ES-I3 (cell line): ENCODE results near the gene MYOG.

Source experiments
- H3K36me3 ChIP-seq: 2 replicates; pipeline ENCODE4 v1.6.1; 2013; ENCODE audit warnings: mild to moderate bottlenecking, low read length, control low read depth, moderate library complexity; ENCODE audit not compliant: insufficient read depth
- H3K4me1 ChIP-seq: 2 replicates; pipeline ENCODE4 v1.6.1; 2013; ENCODE audit warnings: mild to moderate bottlenecking, control low read depth, low read length; ENCODE audit not compliant: insufficient read depth
- H3K9ac ChIP-seq: 2 replicates; pipeline ENCODE4 v1.6.1; 2013; ENCODE audit warnings: low read depth, mild to moderate bottlenecking, low read length, moderate library complexity
- H3K9me3 ChIP-seq: 2 replicates; pipeline ENCODE4 v1.6.1; 2013; ENCODE audit warnings: mild to moderate bottlenecking, low read length, moderate library complexity; ENCODE audit not compliant: control insufficient read depth, insufficient read depth

MYOG gene

DNA sequence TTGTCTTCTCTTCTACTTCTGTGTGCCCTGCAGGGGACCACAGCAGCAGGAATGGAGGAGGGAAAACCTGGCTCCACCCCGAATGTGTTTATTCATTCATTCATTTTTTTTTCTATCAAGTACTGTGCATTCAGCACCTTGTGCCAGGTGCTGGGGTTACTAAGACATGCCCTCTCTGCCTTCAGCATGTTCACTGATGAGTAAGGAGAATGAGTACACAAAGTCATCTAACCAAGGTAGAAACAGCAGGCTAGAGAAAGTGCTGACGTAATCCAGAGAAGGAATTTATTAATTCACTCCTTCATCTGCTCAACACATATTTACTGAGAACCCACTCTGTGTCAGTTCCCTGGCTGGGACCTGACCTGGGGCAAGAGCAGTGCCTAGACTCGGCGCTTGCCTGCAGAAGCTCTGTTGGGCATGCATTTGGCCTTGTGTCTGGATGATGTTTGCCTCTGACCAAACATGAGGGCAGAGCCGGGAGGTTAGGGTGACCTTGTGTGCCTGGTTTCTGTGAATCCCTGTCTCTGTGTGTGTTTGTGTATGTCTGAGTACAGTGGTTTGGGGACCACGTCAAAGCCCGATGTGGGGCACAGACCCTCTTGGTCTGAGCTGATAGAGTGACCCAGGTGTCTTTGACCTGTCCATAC, 3.3 kb upstream of the MYOG start:
- Histone ChIP-seq H3K36me3 (no peaks in the 10 kb centered on the region; the same call in 1 of the 2 replicates), H3K4me1 (no peaks in the 10 kb centered on the region), H3K9ac (no peak overlapping the region), H3K9me3 (0 out of 2 replicates have a peak, but pooled peaks cover 5% of the 10 kb centered on the region)

GRCh38 chr1:203088441-203088840, 2.6 kb upstream of the MYOG start:
- Histone ChIP-seq H3K36me3 (no peaks in the 10 kb centered on the region; the same call in 1 of the 2 replicates), H3K9me3 (no peaks in the 10 kb centered on the region), H3K4me1 (no peaks in the 10 kb centered on the region), H3K9ac (no peak overlapping the region)

DNA sequence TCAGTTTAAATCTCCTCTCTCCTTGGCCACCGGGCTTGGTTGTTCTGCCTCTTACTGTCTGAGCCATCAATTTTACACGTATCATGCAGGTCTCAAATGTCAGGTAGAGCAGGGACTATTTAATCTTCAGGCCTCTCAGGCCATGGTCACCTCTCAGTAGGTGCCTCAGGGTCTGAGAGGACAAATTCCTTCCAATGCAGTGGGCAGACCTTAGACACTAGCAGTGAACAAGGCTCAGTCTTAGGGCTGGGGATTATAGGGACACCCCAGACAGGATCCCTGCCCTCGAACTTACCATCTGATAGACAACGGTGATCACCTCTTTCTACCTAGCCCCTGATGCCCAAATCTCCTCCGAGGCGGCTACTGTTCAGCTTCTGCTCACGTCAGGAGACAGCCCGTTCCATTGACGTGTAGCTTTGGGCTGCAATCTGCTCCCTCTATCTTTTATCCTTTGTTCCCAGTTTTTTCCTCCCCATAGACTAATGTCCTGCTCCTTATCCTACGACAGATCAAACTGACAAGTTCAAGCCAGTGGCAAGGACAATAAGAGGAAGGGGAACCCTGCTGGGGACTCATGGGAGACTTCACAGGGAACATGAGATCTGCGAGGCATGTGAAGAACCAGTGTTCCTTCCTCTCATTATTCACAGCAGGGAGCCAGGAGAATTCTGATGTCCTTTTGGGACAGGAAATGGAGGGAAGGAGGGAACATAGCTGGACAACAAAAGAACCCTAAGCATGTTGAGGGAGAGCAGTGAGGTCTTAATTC, 1.4 kb upstream of the MYOG start:
- H3K4me1 ChIP-seq = peaks cover 7% of the 10 kb centered on the region
- no peaks in the 10 kb centered on the region for H3K9me3 ChIP-seq
- H3K36me3 ChIP-seq = no peaks in the 10 kb centered on the region
- H3K9ac ChIP-seq = no peak overlapping the region

GRCh38 chr1:203084588-203085527, 954 bp downstream of the MYOG start:
- no peak overlapping the region for H3K9ac ChIP-seq
- H3K4me1 ChIP-seq = peaks cover 9% of the 10 kb centered on the region
- H3K36me3 ChIP-seq = no peaks in the 10 kb centered on the region
- H3K9me3 ChIP-seq = no peaks in the 10 kb centered on the region

DNA sequence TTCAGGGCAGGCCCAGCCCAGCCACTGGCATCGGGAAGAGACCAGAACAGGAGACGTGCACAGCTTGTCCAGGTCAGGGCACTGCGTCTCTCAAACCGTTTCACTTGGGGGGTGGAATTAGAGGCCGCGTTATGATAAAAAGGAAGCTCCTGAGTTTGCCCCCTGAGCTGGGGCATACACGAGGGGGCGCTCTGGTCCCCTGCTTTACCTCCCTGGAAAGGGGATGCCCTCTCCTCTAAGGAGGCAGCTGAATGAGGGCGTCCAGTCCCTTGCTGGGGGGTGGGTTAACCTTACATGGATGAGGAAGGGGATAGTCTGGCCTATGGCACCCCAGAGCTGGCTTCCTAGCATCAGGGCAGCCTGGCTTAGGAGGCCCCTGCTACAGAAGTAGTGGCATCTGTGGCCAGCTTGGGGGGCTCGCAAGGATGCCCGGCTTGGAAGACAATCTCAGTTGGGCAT, 2.3 kb downstream of the MYOG start:
- Histone ChIP-seq H3K9ac (no peak overlapping the region), H3K4me1 (peaks cover 9% of the 10 kb centered on the region), H3K9me3 (no peaks in the 10 kb centered on the region), H3K36me3 (no peaks in the 10 kb centered on the region)

DNA sequence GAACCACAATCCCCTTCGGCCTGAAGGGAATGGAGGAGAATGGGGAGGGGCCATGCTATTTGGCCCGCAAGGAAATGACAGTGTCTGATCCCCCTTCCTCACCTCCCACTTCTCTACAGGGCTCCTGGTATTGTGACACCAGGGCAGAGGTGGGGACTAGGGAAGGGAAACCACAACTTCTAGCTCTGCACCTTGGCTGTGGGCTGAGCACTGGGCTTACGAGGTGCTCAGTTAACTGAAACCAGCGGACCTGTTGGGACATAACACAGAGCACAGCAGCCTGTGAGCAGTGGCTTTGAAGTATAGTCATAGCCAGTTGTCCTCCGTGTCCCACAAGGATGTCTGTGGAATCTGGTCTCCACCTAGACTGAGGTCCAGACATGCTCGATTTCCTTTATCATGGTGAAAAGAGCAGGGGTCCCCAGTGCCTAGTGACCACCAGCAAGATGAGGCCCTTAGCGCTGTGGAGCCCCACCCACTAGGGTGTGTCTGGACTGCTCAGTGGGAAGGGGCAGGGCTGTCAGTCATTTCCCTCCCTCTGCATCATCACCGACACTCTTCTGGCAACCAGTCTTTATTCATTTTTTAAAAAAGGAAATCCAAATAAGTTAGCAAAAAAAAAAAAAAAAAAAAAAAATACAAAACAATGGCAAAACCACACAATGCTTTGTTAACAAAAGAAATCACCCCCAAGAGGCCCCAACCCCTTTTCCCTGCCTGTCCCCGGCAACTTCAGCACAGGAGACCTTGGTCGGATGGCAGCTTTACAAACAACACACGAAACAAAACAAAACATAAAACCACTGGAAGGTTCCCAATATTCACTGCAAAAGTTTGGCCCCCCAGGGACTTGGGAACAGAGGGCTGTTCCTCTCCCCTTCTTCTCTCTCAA, 3.0 kb downstream of the MYOG start:
- no peaks in the 10 kb centered on the region for H3K9me3 ChIP-seq
- no peaks in the 10 kb centered on the region for H3K36me3 ChIP-seq
- no peak overlapping the region for H3K9ac ChIP-seq
- H3K4me1 ChIP-seq = peaks cover 9% of the 10 kb centered on the region

DNA sequence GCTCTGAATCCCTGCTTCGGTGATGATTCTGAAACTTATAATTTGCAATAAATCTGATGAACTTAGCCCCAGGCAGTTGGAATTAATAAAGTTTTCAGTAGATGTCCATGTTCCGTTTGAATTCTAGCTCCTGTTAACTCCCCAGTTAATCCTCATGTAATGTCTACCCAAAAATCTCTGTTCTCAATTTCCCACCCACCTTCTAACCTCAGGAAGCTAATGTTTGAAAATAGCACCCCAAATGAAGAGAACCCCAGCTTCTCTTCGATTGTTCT, 3.6 kb downstream of the MYOG start:
- Histone ChIP-seq H3K4me1 (peaks cover 9% of the 10 kb centered on the region), H3K9me3 (no peaks in the 10 kb centered on the region), H3K36me3 (no peaks in the 10 kb centered on the region), H3K9ac (no peak overlapping the region)

DNA sequence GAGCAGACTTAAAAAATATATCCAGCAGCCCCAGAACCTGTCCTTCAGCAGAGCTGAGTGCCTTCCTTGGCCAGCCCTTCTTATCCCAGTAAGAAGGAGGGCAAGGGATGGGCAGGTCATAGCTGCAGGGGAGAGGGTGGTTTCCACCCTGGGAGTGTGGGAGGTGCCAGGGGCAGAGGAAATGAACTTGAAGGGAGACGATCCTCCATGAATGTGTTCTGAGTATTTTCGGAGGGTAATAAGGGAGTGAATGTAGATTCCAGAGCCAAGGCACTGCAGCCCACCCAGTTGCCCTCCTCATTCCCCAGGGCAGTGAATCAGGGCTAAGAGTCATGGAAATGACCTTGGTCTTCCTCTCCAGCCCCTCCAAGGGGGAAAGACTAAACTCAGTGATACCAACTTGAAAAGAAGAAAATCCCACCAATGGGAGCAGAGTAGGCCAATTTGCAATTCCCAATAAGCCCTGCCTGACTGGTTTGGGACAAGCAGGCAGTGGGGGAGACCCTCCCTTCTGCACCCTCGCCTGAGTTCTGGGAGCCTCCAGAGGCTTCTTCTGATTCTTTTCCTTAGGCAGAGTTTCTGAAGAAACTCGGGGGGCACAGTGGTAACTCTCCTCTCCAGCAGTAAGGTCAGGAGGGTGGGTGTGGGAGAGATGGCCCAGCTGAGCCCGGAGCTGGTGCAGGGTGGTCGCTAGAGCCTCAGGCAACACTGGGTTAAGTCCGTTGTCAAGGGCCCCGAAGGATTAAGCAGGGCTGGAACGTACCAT, 4.2 kb downstream of the MYOG start:
- Histone ChIP-seq H3K36me3 (no peaks in the 10 kb centered on the region), H3K9ac (no peak overlapping the region), H3K9me3 (no peaks in the 10 kb centered on the region), H3K4me1 (peaks cover 9% of the 10 kb centered on the region)

GRCh38 chr1:203080456-203080855, 5.4 kb downstream of the MYOG start:
- H3K9me3 ChIP-seq = no peaks in the 10 kb centered on the region
- peaks cover 9% of the 10 kb centered on the region for H3K4me1 ChIP-seq
- no peaks in the 10 kb centered on the region for H3K36me3 ChIP-seq
- H3K9ac ChIP-seq = no peak overlapping the region

GRCh38 chr1:203078478-203078877, 7.3 kb downstream of the MYOG start:
- Histone ChIP-seq H3K9me3 (no peaks in the 10 kb centered on the region), H3K36me3 (no peaks in the 10 kb centered on the region), H3K9ac (no peak overlapping the region), H3K4me1 (peaks cover 9% of the 10 kb centered on the region)

DNA sequence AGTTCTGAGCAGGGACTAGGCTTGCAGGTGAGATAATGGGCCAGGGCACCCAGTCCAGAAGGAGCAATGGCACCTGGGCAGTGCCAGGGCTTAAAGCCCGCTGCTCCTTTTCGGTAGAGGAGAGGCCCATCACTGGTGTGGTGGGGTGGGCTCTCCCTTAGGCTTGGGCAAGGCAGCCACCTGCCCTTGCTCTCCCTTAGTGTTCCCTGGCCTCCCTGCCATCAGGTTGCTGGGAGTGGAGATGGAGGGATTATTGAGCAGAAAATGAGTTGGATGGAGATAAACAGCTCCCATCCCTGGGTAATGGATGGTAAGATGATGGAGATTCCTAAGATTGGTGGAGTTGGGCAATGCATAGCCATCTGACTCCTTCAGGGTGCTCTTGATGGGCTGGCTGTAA, 7.9 kb downstream of the MYOG start:
- no peaks in the 10 kb centered on the region for H3K36me3 ChIP-seq

GRCh38 chr1:203077367-203077766, 8.4 kb downstream of the MYOG start:
- H3K36me3 ChIP-seq = no peaks in the 10 kb centered on the region
- H3K4me1 ChIP-seq = peaks cover 4% of the 10 kb centered on the region
- no peaks in the 10 kb centered on the region for H3K9me3 ChIP-seq
- no peak overlapping the region for H3K9ac ChIP-seq

More for the DNA sequence above, 7.9 kb downstream of the MYOG start:
- H3K9ac ChIP-seq = no peak overlapping the region
- peaks cover 9% of the 10 kb centered on the region for H3K4me1 ChIP-seq
- no peaks in the 10 kb centered on the region for H3K9me3 ChIP-seq

DNA sequence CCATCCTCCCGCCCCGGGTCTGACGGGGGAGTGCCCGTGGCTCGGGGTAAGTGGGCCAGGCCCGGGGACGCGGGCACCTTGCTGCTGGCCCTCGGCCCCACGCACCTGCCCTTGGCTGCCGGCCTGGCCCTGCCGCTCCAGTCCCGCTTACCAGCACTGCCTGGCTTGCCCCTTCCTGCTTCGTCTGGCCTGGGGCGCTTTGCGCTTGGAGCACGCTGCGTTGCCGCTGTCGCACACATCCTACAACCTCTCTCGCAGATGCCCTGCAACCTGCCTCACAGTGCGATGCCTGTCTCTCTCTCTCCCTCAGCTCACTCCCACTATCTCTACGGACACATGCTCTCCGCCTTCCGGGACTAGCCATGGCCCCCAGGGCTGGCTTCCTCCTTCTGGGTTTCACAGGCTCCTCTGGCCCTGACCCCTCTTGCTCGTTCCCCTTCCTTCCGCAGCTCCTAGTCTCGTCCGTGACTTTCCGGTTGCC, 9.7 kb downstream of the MYOG start:
- no peaks in the 10 kb centered on the region for H3K4me1 ChIP-seq
- H3K36me3 ChIP-seq = no peaks in the 10 kb centered on the region
- no peaks in the 10 kb centered on the region for H3K9me3 ChIP-seq
- H3K9ac ChIP-seq = peak overlapping the region; percentile 45; the same call in 1 of the 2 replicates
